GM12872 (cell line): ENCODE results near the gene DCP2.

Source experiments
- CTCF ChIP-seq: IDR thresholded peaks from 3 replicates; pipeline ENCODE4 v1.5.1; 2011; ENCODE audit warnings: low read depth, mild to moderate bottlenecking, low read length, moderate library complexity; ENCODE audit not compliant: insufficient read depth

DCP2 gene

GRCh38 chr5:113064806-113065205, 88.2 kb downstream of the DCP2 start:
- no peak for TF ChIP-seq CTCF

- TF ChIP-seq CTCF: no peak
These were observed 89.0 kb downstream of the DCP2 start for GRCh38 chr5:113065626-113066025.

GRCh38 chr5:113067635-113068344, 91.2 kb downstream of the DCP2 start:
- no peak for TF ChIP-seq CTCF

GRCh38 chr5:113068559-113068958, 92.0 kb downstream of the DCP2 start:
- TF ChIP-seq CTCF: no peak
